HG03558 (cell line): ENCODE data around the gene ADARB2.
"Not testable (repeated sequence)": the region's sequence is repeated elsewhere in the genome, so short reads cannot be mapped to it uniquely, and the experiment has no call there.

ENCODE experiments used
- ATAC-seq: cut with Tn5 transposase; IDR thresholded peaks from one replicate; pipeline ENCODE4 v1.9.1; 2021; ENCODE audit warnings: moderate number of reproducible peaks; ENCODE audit not compliant: unreplicated experiment; ENCODE audit errors: extremely low read depth

ADARB2 gene

GRCh38 chr10:1737222-1738061 is at the start of gene ADARB2:
Gene ADARB2 (minus strand): TSS chr10:1737525.
- ATAC-seq, result peak; percentile 55

- no peak for ATAC-seq
These were observed 48.5 kb upstream of the ADARB2 start for GRCh38 chr10:1785835-1786234.

- no peak for ATAC-seq
These were observed 45.5 kb upstream of the ADARB2 start for GRCh38 chr10:1782841-1783240.

- no peak for ATAC-seq
These were observed 42.5 kb upstream of the ADARB2 start for GRCh38 chr10:1779796-1780195.

GRCh38 chr10:1778375-1778969 is 41.1 kb upstream of the ADARB2 start:
- no peak for ATAC-seq

GRCh38 chr10:1776127-1776662 is 38.9 kb upstream of the ADARB2 start:
- no peak for ATAC-seq

GRCh38 chr10:1774796-1775195 is 37.5 kb upstream of the ADARB2 start:
- ATAC-seq, result no peak

GRCh38 chr10:1773204-1773603 is 35.9 kb upstream of the ADARB2 start:
- not testable (repeated sequence) for ATAC-seq

GRCh38 chr10:1766049-1766448 is 28.7 kb upstream of the ADARB2 start:
- no peak for ATAC-seq

GRCh38 chr10:1762076-1762475 is 24.8 kb upstream of the ADARB2 start:
- ATAC-seq, result no peak

- ATAC-seq, result no peak
These were observed 17.3 kb upstream of the ADARB2 start for GRCh38 chr10:1754506-1755153.

- no peak for ATAC-seq
These were observed 14.8 kb upstream of the ADARB2 start for GRCh38 chr10:1752153-1752552.

- ATAC-seq, result no peak
These were observed 10.3 kb upstream of the ADARB2 start for GRCh38 chr10:1747590-1748157.

- ATAC-seq, result no peak
These were observed 9.5 kb upstream of the ADARB2 start for GRCh38 chr10:1746796-1747195.

GRCh38 chr10:1745780-1746456 is 8.6 kb upstream of the ADARB2 start:
- no peak for ATAC-seq

GRCh38 chr10:1744524-1744923 is 7.2 kb upstream of the ADARB2 start:
- ATAC-seq, result no peak

- no peak for ATAC-seq
These were observed 5.8 kb upstream of the ADARB2 start for GRCh38 chr10:1743141-1743540.

- no peak for ATAC-seq
These were observed 4.1 kb upstream of the ADARB2 start for GRCh38 chr10:1741450-1741849.

- ATAC-seq, result no peak
These were observed 2.4 kb upstream of the ADARB2 start for GRCh38 chr10:1739751-1740150.

GRCh38 chr10:1738950-1739349 is 1.6 kb upstream of the ADARB2 start:
- ATAC-seq, result peak; percentile 57

GRCh38 chr10:1736972-1737221 is 428 bp downstream of the ADARB2 start:
- no peak for ATAC-seq
